ENCODE results near the gene CDADC1.

DNA sequence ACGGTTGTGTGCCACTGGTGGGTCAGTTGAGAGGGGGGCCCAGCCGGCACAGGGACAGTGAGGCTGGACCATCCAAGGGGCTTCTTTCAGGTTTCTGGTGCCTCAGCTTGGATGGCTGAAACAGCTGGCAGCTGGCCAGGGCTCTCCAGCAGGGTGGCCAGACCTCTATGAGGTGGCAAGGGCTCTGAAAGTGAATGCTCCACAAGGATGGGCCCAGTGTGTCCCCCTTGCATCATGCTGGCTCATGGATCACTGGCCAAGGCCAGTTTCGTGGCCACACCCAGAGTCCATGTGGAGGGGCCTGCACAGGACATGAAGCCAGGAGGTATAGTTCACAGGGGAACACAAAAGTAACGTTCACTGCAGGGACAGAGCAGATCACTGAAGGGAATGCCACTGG, 49.6 kb downstream of the CDADC1 start:
- TF ChIP-seq TAF1 (IDR thresholded peaks at IDR 0.05; ENCODE audit: borderline replicate concordance, insufficient read depth, low read length) (no peak), POLR2AphosphoS5 (IDR thresholded peaks at IDR 0.05; ENCODE audit: low read depth, low read length) (no peak), SIN3A (IDR thresholded peaks at IDR 0.05; ENCODE audit: borderline replicate concordance, insufficient read depth, low read length) (no peak)
- TF ChIP-seq, protein P1, sequence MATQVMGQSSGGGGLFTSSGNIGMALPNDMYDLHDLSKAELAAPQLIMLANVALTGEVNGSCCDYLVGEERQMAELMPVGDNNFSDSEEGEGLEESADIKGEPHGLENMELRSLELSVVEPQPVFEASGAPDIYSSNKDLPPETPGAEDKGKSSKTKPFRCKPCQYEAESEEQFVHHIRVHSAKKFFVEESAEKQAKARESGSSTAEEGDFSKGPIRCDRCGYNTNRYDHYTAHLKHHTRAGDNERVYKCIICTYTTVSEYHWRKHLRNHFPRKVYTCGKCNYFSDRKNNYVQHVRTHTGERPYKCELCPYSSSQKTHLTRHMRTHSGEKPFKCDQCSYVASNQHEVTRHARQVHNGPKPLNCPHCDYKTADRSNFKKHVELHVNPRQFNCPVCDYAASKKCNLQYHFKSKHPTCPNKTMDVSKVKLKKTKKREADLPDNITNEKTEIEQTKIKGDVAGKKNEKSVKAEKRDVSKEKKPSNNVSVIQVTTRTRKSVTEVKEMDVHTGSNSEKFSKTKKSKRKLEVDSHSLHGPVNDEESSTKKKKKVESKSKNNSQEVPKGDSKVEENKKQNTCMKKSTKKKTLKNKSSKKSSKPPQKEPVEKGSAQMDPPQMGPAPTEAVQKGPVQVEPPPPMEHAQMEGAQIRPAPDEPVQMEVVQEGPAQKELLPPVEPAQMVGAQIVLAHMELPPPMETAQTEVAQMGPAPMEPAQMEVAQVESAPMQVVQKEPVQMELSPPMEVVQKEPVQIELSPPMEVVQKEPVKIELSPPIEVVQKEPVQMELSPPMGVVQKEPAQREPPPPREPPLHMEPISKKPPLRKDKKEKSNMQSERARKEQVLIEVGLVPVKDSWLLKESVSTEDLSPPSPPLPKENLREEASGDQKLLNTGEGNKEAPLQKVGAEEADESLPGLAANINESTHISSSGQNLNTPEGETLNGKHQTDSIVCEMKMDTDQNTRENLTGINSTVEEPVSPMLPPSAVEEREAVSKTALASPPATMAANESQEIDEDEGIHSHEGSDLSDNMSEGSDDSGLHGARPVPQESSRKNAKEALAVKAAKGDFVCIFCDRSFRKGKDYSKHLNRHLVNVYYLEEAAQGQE (IDR thresholded peaks at IDR 0.05; ENCODE audit: insufficient read depth in 1 of 2, low read depth in 2 of 2, low read length in 2 of 2) = no peak
